IPS-11a (cell line): Measurements from ENCODE around the gene CFAP77.
"Not testable (repeated sequence)": the region's sequence is repeated elsewhere in the genome, so short reads cannot be mapped to it uniquely, and the experiment has no call there.

Experiments used
- H3K4me3 ChIP-seq: one replicate; pipeline ENCODE4 v1.5.1; 2013; ENCODE audit warnings: low read depth, low read length, control low read depth

The CFAP77 gene

GRCh38 chr9:132409828-132410528 lies at the start of gene CFAP77:
Gene CFAP77, plus strand, starts transcription at chr9:132410211. Its CDS starts 61 bp downstream, at chr9:132410272.
- H3K4me3 ChIP-seq, result peak within 1 kb of the TSS; percentile 54

- no peak overlapping the region for H3K4me3 ChIP-seq
Measured at GRCh38 chr9:132364068-132364467, 45.9 kb upstream of the CFAP77 start.

- H3K4me3 ChIP-seq, result no peak overlapping the region
Measured at GRCh38 chr9:132365986-132366385, 44.0 kb upstream of the CFAP77 start.

GRCh38 chr9:132366481-132366880 lies 43.5 kb upstream of the CFAP77 start:
- no peak overlapping the region for H3K4me3 ChIP-seq

GRCh38 chr9:132367613-132368313 lies 42.2 kb upstream of the CFAP77 start:
- no peak overlapping the region for H3K4me3 ChIP-seq

GRCh38 chr9:132369421-132369820 lies 40.6 kb upstream of the CFAP77 start:
- H3K4me3 ChIP-seq, result no peak overlapping the region

- H3K4me3 ChIP-seq, result no peak overlapping the region
Measured at GRCh38 chr9:132370592-132370991, 39.4 kb upstream of the CFAP77 start.

- H3K4me3 ChIP-seq, result no peak overlapping the region
Measured at GRCh38 chr9:132372177-132373095, 37.6 kb upstream of the CFAP77 start.

- H3K4me3 ChIP-seq, result not testable (repeated sequence)
Measured at GRCh38 chr9:132377769-132378168, 32.2 kb upstream of the CFAP77 start.

GRCh38 chr9:132378416-132378815 lies 31.6 kb upstream of the CFAP77 start:
- H3K4me3 ChIP-seq, result not testable (repeated sequence)

GRCh38 chr9:132381966-132382541 lies 28.0 kb upstream of the CFAP77 start:
- H3K4me3 ChIP-seq, result no peak overlapping the region

GRCh38 chr9:132383462-132383883 lies 26.5 kb upstream of the CFAP77 start:
- no peak overlapping the region for H3K4me3 ChIP-seq

- H3K4me3 ChIP-seq, result no peak overlapping the region
Measured at GRCh38 chr9:132384376-132384775, 25.6 kb upstream of the CFAP77 start.

GRCh38 chr9:132387133-132387532 lies 22.9 kb upstream of the CFAP77 start:
- no peak overlapping the region for H3K4me3 ChIP-seq

- H3K4me3 ChIP-seq, result no peak overlapping the region
Measured at GRCh38 chr9:132390966-132391365, 19.0 kb upstream of the CFAP77 start.

- H3K4me3 ChIP-seq, result no peak overlapping the region
Measured at GRCh38 chr9:132391449-132391848, 18.6 kb upstream of the CFAP77 start.

GRCh38 chr9:132395560-132395959 lies 14.5 kb upstream of the CFAP77 start:
- no peak overlapping the region for H3K4me3 ChIP-seq

- no peak overlapping the region for H3K4me3 ChIP-seq
Measured at GRCh38 chr9:132401824-132402223, 8.2 kb upstream of the CFAP77 start.

GRCh38 chr9:132404228-132404881 lies 5.7 kb upstream of the CFAP77 start:
- H3K4me3 ChIP-seq, result no peak overlapping the region

GRCh38 chr9:132406554-132407122 lies 3.4 kb upstream of the CFAP77 start, which contains the start of gene TTF1:
Gene TTF1, minus strand, starts transcription at chr9:132406840. Its CDS starts 4,019 bp downstream, at chr9:132402821.
- peak within 1 kb of the TSS; percentile 89 for H3K4me3 ChIP-seq
